Esophagus (tissue), 2 donors: ENCODE measurements around the gene MIS12. TPM values are rescaled to one million over a fixed set of nuclear protein-coding genes. Genes with fewer than 3 reads are reported as not detected.

ENCODE experiments used
- H3K27ac ChIP-seq, 2 donors: one replicate each; pipeline ENCODE4 v1.5.1; 2013; ENCODE audit warnings: low read depth in 2 of 2, mild to moderate bottlenecking in 2 of 2, inconsistent platforms in 1 of 2, low read length in 1 of 2, moderate library complexity in 1 of 2
- H3K27me3 ChIP-seq, 2 donors: one replicate each; pipeline ENCODE4 v1.6.1; 2013; ENCODE audit warnings: low read length in 2 of 2, control low read depth in 1 of 2, mild to moderate bottlenecking in 1 of 2; ENCODE audit not compliant: insufficient read depth in 2 of 2, control insufficient read depth in 1 of 2
- H3K36me3 ChIP-seq, 2 donors: one replicate each; pipeline ENCODE4 v1.6.1; 2013; ENCODE audit warnings: low read length in 1 of 2; ENCODE audit not compliant: control insufficient read depth in 2 of 2, insufficient read depth in 2 of 2
- H3K4me1 ChIP-seq, 2 donors: one replicate each; pipeline ENCODE4 v1.6.1; 2013; ENCODE audit warnings: low read length in 1 of 2; ENCODE audit not compliant: control insufficient read depth in 2 of 2, insufficient read depth in 2 of 2
- H3K4me3 ChIP-seq, 2 donors: one replicate each; pipeline ENCODE4 v1.5.1; 2013; ENCODE audit warnings: low read length in 2 of 2, mild to moderate bottlenecking in 2 of 2, low read depth in 1 of 2, moderate library complexity in 1 of 2
- H3K9me3 ChIP-seq, 2 donors: one replicate each; pipeline ENCODE4 v1.6.1; 2013; ENCODE audit warnings: mild to moderate bottlenecking in 2 of 2, low read depth in 1 of 2, low read length in 1 of 2, moderate library complexity in 1 of 2; ENCODE audit not compliant: control insufficient read depth in 2 of 2, insufficient read depth in 1 of 2
- WGBS, 2 donors: extraction: QIAGEN DNeasy Blood & Tissue Kit; methylation state at CpG; one replicate each; pipeline ENCODE4 v1.1.7; 2013; 5-methylcytosine and 5-hydroxymethylcytosine counted together
- polyA plus RNA-seq, 2 donors: library from polyadenylated mRNA; stranded (reverse); fragments of 200-250 nt; gene quantifications; one replicate each; pipeline ENCODE4 v1.2.3, GENCODE V29; 2013
- donor health status: healthy with polysubstance abuse.
- donor health status: Bipolar disorder and iron deficiency.

MIS12 gene
- polyA plus RNA-seq, 2 donors: 7.6 to 10.5 TPM

DNA sequence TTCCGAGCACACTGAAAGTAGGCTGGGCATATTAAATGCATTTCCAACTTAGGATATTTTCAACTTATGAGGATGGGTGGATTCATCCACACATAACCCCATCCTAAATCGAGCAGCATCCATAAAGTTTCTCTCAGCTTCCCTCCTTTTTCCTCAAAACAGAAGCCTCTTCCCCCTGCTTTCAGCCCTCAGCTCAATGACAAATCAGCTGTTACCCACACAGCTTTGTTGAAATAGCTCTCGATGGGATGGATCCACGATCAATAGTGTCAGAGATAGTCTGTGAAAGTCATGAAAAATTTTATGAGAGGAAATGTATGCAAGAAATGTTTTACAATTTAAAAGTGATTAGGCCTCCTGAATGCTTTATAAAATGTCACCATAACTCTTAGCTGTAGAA, 20.1 kb upstream of the MIS12 start:
- 90 to 93% methylated on average over 4 of the region's 4 CpGs for WGBS, 2 donors
- Histone ChIP-seq H3K4me3 (no peak overlapping the region), H3K27ac (no peak overlapping the region), H3K27me3 (no peaks in the 10 kb centered on the region), H3K9me3 (no peaks in the 10 kb centered on the region), H3K4me1 (peaks cover 0 to 2% of the 10 kb centered on the region in 2 donors), H3K36me3 (peaks cover 3 to 4% of the 10 kb centered on the region in 2 donors)

DNA sequence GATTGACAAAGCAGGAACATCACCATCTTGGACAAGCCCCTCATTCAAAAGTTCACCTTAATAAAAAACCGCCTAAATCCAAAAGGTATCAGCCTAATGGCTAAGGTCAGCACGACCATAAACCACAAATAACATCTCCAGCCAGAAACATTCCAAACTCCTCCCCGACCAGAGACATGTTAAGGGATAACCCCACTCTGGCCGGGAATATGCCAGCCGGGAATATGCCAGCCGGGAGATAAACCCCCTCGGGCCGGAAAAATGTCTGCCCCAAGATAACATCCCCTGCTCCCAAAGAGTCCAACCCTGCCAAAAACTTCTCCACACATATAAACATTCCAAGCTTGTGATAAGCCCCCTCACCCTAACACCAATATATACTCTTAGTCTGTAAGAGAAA, 18.9 kb upstream of the MIS12 start:
- Histone ChIP-seq H3K36me3 (peaks cover 3 to 4% of the 10 kb centered on the region in 2 donors), H3K27me3 (no peaks in the 10 kb centered on the region), H3K27ac (no peak overlapping the region), H3K9me3 (no peaks in the 10 kb centered on the region), H3K4me1 (peaks cover 0 to 2% of the 10 kb centered on the region in 2 donors), H3K4me3 (peak overlapping the region; percentile 21 to 81)
- WGBS, 2 donors: 7 to 9% methylated on average over 8 of the region's 8 CpGs

DNA sequence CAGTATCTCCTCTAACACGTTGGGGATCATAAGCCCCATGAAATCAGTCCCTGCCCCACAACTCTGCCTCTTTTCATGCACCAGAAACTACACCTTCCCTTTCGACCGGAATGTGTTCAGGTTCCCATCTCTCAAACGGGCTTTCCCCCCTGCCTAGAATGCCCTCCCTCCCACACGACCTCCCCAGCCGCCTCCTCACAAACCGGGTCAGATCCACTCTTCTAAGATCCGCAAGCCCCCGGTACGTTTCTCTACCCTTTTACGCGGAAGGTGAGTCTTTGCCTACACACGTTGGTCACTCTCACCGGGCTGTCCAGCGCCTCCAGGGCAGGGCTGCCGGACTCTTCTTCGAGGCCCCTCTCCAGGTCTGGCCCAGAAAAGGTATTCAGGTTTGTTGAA, 18.3 kb upstream of the MIS12 start:
- WGBS, 2 donors: 0 to 1% methylated on average over 17 of the region's 17 CpGs
- H3K27ac ChIP-seq: peak overlapping the region in 1 of 2 donors; percentile 70
- H3K9me3 ChIP-seq: no peaks in the 10 kb centered on the region
- no peaks in the 10 kb centered on the region for H3K27me3 ChIP-seq
- H3K4me3 ChIP-seq: peak overlapping the region; percentile 81 to 96
- peaks cover 2 to 3% of the 10 kb centered on the region in 2 donors for H3K36me3 ChIP-seq
- peaks cover 0 to 2% of the 10 kb centered on the region in 2 donors for H3K4me1 ChIP-seq

DNA sequence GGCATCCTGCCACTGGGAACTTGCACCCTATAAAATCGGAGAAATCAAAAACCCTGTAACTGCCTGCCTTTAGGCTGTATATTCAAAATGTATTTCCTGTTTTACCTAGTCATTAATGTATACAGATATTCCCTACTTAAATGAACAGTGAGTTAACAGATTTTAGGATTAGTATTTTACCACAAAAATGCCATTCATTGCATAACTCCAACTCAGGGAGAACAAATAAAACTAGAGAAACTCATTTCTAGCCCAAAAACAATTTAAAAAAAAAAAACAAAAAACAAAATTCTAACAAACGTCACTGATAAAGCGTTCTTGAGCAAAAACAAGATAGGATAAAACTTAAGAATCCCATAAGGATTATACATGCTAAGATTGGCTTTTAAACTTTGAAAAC, 13.9 kb upstream of the MIS12 start:
- Histone ChIP-seq H3K4me1 (no peaks in the 10 kb centered on the region), H3K27me3 (no peaks in the 10 kb centered on the region), H3K4me3 (no peak overlapping the region), H3K36me3 (peaks cover 8 to 11% of the 10 kb centered on the region in 2 donors), H3K9me3 (no peaks in the 10 kb centered on the region), H3K27ac (no peak overlapping the region)
- 81 to 89% methylated on average over 3 of the region's 3 CpGs for WGBS, 2 donors

DNA sequence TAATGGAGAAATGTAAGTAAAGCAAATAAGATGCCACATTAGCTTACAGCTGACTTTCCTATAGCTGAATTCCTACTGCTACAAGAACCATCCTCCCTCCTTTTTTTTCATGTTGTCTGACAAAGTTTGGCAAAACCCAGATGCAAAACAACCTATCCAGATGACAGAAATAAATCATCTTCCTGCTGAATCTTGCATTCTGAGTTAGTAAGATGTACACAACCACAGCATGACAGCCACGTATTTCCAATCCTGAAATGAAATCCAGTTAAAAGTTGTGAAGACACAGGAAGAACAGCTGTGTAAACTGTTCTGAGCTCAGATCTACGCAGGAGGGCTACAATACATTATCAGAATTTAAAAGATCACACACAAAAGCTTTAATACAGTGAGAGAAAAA, 12.5 kb upstream of the MIS12 start:
- Histone ChIP-seq H3K4me1 (no peaks in the 10 kb centered on the region), H3K36me3 (peaks cover 8 to 17% of the 10 kb centered on the region in 2 donors), H3K27ac (no peak overlapping the region), H3K9me3 (no peaks in the 10 kb centered on the region), H3K4me3 (no peak overlapping the region), H3K27me3 (no peaks in the 10 kb centered on the region)
- WGBS, 2 donors: 92 to 94% methylated on average over 2 of the region's 2 CpGs

DNA sequence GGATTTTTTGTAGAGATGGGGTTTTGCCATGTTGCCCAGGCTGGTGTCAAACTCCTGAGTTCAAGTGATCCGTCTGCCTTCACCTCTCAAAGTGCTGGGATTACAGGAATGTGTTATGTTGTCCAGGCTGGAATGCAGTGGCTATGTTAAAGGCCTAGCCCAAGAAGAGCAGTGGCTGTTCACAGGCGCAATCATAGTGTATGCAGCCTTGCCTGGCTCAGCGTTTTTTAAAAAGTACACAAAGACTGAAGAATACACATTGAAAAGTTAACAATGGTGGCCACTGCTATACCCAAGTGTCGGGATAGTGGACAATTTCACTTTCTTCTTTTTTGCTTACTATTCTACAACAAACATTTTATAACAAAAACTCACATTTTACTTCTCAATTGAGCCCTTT, 7.4 kb upstream of the MIS12 start:
- H3K9me3 ChIP-seq: no peaks in the 10 kb centered on the region

DNA sequence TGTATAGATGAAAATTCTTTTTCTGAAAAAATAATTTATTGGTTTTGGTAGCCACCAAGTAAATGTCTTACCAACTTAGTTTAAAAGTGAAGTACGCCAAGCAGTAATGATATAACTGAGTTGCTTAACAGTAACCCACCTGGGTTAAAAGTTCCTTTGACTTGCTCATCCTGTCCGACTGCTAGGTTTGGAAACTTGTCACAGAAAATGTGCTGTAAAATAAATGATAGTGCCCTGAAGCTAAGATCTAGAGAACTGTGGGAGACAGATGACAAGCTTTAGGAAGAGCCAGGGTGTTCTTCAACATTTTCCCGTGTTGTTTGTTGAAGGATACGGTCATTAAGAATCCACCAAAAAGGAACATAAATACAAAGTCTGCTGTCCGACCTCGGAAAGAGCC, 5.4 kb upstream of the MIS12 start:
- Histone ChIP-seq H3K4me3 (no peak overlapping the region), H3K36me3 (peaks cover 16 to 23% of the 10 kb centered on the region in 2 donors), H3K9me3 (no peaks in the 10 kb centered on the region), H3K27me3 (no peaks in the 10 kb centered on the region), H3K4me1 (no peaks in the 10 kb centered on the region), H3K27ac (no peak overlapping the region)
- 73 to 74% methylated on average over 6 of the region's 6 CpGs for WGBS, 2 donors

More for the DNA sequence above, 7.4 kb upstream of the MIS12 start:
- peaks cover 18 to 23% of the 10 kb centered on the region in 2 donors for H3K36me3 ChIP-seq
- H3K4me1 ChIP-seq: no peaks in the 10 kb centered on the region
- H3K27me3 ChIP-seq: no peaks in the 10 kb centered on the region
- 95 to 96% methylated on average over 4 of the region's 4 CpGs for WGBS, 2 donors
- H3K4me3 ChIP-seq: no peak overlapping the region
- no peak overlapping the region for H3K27ac ChIP-seq

DNA sequence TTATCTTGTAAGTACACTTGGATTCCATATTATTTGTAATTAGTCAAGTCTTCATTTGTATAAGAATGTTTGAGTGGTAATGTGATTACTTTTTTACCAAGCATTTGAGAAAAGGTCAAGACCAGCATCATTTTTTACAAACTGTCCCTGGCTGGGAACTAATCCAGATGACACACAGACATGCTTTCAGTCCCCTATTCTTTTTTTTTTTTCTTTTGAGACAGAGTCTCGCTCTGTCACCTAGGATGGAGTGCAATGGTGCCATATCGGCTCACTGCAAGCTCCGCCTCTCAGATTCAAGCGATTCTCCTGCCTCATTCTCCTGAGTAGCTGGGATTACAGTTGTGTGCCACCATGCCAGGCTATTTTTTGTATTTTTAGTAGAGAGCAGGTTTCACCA, 4.9 kb upstream of the MIS12 start:
- 92 to 96% methylated on average over 4 of the region's 4 CpGs for WGBS, 2 donors
- H3K27me3 ChIP-seq: no peaks in the 10 kb centered on the region
- no peaks in the 10 kb centered on the region for H3K4me1 ChIP-seq
- H3K9me3 ChIP-seq: no peaks in the 10 kb centered on the region
- H3K4me3 ChIP-seq: no peak overlapping the region
- no peak overlapping the region for H3K27ac ChIP-seq
- peaks cover 16 to 23% of the 10 kb centered on the region in 2 donors for H3K36me3 ChIP-seq

DNA sequence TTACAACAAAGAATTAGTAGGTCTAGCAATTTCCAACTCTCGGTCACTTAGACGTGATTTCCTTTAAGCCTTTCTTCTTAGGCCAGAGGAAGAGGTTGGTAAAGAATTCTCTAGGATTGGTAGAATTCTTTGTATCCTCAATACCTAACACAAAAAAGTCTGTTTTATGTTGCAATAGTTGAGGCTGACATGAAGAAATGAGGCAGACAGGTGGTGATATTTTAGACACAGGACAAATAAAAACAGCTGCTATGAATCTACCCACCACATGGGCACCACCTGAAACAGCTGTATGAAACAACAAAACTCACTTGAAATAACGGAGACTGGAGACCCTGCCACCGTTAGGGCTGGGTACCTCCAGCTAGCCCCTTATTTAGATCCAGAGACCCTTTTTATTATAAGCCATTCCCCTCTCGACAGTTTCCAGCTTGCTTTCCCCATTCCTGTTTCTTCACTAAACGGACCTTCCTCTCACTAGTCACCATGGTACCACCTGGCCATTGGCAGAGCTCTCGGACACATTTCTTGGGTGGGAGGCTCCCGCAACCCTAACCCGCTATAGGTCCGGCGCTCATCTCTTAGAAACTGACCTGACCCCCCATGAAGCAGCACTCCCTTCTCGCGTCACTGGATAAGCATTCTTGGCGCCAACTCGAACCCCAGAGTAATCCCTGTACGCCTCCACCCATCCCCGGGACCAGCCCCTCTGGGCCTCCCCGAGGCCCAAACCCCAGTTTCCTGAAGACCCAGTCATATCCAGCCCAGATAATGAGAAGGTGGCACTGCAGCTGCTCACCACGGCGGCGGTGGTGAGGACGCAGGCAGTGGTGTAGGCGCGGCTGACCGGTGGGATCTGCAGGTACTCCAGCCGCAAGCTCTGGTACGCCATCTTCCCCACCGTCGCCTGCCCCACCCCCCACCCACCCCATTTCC, 828 bp upstream of the MIS12 start, which contains the start of gene DERL2:
Gene DERL2 (minus strand): TSS at position 909 of the 936 bp plus-strand sequence. CDS start 17 bp downstream, at position 892.
- peak within 1 kb of the TSS; percentile 98 to 100 for H3K27ac ChIP-seq
- H3K27me3 ChIP-seq: no peaks in the 10 kb centered on the region
- no peaks in the 10 kb centered on the region for H3K9me3 ChIP-seq
- WGBS, 2 donors: 4% methylated on average over 26 to 29 of the region's 29 CpGs
- H3K36me3 ChIP-seq: peaks cover 9 to 10% of the 10 kb centered on the region in 2 donors
- peak within 1 kb of the TSS; percentile 78 to 93 for H3K4me3 ChIP-seq
- H3K4me1 ChIP-seq: no peaks in the 10 kb centered on the region
